Activated T-cell treated with anti-CD3 and anti-CD28 coated beads for 1 hour (primary cell): Measurements from ENCODE around the gene RBM33.
"Not testable (repeated sequence)": the region's sequence is repeated elsewhere in the genome, so short reads cannot be mapped to it uniquely, and the experiment has no call there.

Experiments
- DNase-seq: peaks from one replicate; pipeline ENCODE4 v3.0.0-alpha.2; 2020; ENCODE audit warnings: low read depth

RBM33 gene

DNA sequence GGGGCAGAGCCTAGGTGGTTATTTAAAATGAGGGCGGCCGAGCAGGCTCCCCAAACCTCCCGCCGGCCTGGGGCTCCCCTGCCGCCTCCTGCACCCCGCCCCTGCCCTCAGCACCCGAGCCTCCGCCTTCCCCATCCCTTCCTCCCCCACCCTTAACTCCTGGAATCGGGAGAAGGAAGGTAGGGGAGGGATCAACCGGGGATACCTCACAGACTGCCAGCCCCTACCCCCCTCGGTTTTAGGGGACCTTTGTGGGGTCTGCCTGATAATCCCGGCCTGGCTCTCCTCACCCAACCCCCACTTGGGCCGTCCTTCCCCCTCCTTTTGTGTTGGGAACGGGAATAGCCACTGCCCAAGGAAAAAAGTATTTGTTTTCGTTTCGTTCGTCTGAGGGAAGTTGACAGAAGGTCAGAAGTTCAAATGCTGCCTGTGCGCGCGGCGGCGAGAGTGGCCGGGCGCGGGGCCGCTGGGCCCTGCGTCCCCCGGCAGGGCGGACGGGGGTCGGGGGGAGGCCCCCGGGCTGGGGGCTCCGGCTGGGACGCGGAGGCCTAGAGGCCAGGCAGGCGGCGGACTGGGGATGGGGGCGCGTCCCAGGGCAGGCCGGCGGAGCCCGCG is 165.0 kb downstream of the RBM33 start:
- DNase-seq, result no peak

DNA sequence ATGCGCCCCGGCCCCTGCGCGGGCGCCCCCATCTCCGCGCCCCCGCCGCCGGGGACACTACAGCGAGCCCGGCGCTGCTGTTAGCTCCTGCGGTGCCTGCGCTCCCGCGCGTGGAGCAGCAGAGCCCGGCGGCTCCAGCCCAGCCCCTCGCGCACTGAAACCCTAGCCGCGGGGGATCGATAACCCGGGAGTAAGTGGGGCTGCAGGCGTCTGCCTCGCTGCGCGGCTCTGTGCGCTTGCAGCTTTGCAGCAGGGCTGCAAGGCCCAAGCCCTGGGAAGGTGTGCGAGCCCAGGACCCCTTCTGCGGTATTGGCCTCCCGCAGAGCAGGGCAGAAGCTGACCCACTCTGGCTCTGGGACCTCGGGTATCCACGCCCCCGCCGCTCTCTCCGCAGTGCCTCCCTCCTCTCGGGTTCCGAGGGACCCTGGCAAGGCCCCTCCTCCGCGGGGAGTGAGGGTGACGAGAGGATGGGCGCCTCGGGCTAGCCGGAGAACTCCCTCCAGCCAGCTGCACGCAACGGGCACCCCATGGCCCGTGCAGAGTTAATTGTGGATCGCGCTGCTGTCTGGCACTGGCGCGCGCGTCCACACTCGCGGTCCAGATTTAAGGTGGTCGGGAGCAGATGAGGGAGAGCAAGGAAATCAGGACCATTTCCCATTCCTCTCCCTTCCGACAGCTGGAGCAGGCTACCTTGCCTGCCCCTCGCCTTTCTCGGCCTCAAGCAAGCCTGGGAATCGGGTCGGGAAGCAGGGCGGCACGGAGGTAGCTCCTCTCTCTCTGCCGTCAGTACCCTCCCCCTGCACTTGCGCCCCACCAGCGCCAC is 165.7 kb downstream of the RBM33 start:
- no peak for DNase-seq

DNA sequence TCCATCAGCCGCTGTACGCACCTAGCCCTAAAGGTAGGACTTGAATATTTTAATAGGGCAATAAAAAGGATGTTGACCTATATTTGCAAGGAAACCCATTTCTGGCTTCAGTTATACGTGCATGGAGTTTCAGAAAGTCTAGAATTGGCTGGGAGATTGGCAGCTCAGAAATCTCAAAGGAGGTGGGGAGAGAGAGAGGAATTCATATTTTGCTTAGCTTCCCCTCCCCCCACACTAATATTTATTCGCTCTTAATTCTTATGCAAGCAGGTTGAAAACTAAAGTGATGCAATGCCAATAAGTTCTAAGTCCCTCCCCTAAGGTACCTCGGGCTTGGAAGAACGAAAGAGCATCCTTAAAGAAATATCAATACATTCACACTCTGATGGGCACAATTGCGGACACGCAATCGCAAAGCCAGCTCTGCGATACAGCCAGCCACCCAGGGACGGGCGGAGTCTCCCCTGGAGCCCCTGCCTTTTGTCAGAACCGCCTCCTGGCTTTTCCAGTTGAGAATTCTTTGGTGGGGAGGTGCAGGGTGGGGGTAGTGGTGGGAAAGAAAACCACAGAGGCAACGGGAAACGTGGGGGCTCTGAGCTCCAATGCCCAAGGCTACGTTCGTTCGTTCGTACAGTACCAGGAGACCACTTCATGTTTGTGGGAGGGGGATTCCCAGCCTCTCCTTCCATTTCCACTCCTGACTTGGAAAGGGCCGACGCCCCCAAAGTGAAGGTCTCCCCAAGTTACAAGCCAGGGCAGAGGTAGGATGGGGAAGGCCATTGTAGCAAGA is 166.5 kb downstream of the RBM33 start:
- no peak for DNase-seq

DNA sequence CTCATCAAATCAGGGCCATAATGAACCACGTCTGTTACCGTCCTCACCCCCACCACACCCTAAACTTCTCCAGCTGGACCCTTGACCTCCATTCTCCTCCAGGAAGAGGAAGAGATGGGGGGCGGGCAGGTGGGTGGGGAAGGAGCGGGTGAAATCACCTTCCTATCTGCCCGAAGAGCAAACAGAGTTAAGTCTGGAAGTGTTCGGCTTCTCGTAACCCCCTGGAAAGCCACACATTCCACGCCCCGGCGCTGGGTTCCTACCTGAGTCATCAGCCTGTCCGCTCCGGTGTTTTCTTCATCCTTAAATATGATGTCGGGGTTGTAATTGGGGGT is 167.1 kb downstream of the RBM33 start:
- no peak for DNase-seq

DNA sequence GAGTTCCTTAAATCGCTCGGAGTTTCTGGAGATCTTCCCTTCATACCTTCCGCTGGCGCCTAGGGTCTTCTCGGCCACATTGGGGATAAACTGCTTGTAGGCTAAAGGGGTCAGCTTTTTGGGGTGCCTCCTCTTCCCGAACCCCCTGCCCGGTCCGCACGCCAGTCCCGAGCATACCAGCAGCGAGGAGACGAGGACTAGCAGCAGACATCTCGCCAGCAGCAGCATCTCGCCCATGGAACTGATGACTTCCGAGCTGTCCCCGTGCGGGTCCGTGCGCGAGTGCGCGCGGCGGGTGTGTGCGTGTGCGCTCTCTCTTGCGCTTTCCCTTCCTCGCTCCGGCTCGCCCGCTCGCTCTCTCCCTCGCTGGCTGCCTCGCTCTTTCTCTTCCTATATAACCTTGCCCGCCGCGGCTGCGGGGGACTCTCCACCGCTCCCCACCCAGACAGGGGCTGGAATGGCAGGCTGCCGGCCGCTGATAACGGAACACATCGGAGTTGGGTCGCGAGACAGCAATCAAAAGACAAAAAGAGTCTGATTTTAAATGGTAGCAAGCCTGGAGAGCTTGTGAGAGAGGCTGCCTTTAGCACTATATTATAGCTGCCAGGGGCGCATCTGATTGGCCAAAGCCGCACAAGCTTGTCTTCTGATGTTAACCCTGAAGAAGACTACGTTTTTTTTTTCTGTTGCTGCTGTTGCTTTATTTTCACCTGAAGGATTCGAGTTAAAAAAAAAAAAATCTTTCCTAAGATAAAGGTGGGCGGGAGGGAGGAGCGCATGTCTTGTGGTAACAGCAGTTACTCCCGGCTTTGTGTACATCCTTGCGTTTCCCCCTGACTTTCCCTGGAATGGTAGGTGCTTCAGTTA is 167.7 kb downstream of the RBM33 start, which contains the start of gene SHH:
Gene SHH (minus strand): TSS at position 569 of the 867 bp plus-strand sequence. CDS start 341 bp downstream, at position 228.
- no peak for DNase-seq

DNA sequence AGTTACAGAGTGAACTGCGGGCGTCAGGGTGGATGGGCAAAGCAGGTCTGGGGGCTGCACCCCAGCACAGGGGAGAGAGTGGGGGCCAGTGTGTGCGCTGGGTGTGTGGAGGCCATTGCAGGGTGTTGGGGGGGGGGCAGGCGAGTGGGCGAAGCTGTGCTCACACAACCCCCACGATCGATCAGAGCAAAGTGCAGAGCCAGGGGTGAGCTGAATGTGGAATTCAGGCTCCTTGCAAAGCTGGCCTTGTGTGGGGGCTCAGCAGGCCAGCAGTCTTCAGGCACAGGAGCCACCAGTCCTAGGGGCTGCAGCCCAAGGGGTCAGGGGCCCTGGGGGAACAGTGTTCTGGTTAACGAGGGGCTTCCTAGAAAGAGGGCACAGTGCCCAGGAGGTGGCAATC is 168.7 kb downstream of the RBM33 start:
- DNase-seq, result no peak

DNA sequence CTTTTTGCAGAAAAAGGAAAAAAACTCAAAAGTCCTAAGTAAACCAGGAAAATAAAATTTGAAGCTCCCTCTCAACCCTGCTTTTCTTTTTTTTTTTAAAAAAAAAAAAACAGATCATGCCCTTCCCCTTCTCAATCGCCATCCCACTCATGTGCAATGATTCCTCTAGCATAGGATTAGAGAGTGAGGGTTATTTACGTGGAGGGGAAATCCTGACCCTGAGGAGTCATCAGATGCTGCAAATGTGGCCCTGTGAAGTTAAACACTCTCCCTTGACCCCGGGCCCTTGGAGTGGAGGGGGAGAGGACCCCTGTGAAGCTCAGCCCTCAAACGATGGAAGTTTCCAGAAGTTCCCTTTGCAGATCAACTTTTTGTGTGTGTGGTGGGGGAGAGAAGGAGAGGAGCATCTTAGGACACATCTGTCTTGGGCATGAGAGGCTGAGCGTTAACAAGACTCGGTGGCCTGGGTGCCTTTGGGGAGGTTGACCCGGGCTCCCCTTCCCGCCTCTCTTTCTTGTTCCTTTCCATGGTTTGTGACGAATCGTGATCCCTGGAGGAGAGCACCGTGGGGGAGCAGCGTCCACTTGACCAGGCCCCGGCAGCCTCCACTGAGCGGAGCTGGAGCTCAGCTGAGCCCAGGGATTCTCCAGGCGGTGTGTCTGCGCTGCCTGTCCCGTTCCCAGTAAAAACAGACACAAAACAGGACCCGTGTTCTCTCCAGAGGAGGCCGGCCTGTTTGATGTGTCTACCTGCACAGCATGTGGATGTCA is 169.3 kb downstream of the RBM33 start:
- DNase-seq, result no peak

DNA sequence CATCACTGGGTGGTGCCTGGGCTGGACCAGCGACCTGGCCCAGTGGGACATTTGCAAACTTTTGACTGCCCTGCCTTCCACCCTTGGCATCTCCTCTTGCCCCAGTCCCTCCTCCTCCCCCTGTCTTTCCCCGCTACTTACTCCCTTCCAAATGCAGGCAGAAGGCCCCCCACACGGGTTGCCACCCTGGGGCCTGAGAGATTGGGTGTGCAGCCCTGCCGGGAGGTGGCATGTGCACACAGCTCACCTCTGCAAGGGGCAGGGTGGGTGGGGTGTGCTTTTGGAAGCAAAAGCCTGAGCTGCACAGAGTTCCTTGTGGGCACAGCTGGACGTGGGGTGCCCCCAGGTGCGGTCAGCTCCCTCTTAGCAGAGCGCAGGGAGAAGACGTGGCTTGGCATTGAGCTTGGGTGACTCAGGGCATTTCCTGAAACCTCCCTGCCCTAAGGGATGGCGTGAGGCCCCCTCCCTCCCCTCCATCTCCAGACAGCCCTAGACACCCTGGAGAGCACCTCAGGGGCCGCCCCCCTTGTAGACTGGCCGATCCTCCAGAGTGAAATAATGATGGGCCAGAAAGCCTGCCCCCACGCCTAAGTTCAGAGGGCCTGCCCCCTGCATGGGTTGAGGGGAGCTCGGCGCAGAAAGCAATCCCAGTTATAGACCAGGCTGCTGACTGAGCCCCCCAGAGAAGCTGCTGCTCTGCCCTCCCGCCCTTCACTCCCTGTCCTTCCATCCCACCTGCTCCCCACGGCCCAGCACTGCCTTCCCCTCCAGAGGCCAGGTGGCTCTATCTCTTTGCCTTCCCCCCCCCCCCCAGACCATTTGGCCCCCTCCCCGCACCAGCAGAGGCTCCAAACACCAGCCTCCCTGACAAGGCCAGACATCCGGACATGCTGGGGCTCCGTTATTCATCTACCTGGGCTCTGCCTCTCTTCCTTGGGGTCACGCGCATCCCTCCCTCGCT is 170.1 kb downstream of the RBM33 start:
- no peak for DNase-seq

DNA sequence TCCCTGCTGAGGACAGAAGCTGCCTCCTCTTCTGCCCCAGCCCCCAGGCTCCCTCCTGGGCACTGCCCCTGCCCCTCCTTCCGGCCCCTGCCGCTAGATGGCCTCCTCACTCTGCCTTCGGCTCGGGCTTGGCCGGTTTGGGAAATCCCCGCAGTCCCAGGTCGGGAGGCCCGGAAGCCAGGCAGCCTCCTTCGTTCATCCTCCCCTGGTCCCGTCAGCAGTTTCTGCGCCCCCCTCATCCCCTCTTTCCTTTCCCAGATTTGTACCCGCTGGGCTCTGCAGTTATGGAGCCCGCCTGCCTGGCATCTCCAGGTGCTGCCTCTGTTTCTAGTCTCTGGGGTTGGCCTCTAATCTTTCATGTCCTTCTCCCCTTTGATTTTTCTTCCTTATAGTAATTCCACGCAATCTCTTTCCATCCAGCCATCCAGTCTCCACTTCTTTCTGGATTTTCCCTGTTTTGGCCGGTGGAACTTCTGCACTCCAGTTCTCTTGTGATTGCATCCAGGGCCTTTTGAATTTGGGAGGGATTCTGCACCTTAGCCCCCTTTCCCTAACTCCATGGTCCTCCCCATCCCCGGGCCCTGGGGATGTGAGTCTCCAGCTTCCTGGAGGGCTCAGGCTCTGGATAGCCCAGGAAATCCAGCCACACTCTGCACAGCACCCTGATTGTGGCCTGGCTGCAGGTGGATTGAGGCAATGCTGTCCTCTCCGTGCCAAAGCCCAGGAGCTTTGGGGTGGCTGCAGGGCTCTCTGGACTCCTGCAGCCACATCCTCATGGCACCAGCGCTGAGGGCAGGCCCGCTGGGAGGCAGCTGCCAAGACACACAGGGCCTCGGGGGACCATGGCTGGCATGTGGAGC is 171.1 kb downstream of the RBM33 start:
- DNase-seq, result peak; percentile 40

DNA sequence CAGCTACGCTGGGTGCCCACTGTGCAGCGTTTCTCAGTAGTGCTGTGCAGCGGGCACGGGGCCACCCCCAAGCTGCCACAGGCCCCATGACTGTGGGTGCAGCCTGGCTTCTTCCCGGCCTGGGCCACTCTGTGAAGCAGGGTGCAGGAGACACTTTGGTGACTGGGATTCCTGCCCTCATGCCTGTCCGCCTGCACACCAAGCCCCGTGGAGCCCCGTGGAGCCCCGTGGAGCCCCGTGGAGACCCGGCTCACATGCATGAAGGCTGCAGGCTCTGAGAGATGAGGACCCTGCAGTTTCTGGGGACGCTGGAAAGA is 171.7 kb downstream of the RBM33 start:
- DNase-seq, result no peak

DNA sequence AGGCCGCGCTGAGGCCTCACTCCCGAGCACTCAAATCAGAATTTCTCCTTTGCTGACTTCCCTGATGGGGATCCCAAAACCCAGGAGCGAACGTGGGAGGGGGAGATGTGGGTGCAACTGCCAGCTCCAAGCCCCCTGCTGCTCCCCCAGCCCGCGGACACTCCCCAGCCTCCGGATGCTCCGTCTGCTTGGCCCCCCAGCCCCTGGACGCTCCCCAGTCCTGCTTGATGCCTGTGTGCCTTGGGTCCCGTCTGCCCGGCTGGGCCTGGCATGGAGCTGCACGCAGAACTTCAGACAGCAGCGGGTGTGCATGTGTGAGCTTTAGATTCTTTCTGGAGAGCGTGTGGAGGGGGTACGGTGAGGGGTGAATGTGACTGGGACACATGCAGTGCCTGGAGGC is 172.5 kb downstream of the RBM33 start:
- DNase-seq, result no peak

DNA sequence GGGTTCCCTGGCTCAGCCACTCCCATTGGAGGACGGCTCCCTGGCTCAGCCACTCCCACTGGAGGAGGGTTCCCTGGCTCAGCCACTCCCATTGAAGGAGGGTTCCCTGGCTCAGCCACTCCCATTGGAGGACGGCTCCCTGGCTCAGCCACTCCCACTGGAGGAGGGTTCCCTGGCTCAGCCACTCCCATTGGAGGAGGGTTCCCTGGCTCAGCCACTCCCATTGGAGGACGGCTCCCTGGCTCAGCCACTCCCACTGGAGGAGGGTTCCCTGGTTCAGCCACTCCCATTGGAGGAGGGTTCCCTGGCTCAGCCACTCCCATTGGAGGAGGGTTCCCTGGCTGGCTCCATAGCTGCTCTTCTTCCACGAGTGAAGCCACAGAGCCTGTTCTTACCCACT is 173.1 kb downstream of the RBM33 start:
- DNase-seq, result not testable (repeated sequence)

DNA sequence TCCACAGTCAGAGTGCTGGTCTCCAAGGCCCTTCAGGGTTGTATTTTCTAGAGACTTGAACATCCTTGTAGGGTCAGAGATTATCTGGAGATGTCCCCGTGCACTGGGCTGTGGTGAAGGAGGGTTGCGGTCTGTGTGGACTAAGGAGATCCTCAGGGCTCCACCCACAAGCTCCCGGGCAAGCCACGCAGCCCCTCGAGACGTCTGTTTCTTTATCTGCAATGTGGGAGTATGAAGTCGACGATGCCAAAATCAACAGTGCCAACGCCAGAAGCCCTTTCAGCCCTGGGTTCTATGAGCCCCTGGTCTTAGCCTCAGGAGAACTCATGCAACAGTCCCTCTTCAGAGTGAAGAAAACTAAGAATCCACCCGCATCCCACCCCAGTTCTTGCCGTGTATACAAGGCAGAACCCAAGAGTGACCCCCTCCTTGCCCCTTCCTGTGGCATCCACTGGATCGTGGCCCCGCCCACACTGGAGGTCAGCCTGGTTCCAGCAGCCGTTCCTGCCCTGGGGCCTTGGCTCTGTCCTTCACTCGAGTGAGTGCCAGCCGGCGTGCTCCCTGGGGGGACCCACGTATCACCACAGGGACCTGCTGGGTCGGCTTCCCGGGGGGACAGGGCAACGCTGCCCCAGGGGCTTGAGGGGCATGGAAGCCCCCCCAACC is 173.8 kb downstream of the RBM33 start:
- DNase-seq, result no peak

DNA sequence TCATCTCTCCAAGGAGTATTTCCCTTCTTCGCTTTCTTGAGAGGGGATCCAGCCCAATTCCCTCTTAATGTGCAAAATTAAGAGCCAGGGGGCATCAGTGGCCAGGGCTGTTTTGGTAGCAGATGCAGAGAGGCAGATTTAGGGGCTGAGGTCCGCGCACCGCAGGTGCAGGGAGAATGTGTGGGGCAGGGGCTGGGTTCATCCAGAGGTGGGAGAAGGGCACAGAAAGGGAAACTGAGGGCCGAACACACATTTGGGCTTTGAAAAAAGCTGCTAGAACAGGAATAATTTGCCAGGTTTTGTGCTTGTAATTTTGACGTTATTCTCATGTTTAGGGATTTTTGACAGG is 174.3 kb downstream of the RBM33 start:
- DNase-seq, result no peak

DNA sequence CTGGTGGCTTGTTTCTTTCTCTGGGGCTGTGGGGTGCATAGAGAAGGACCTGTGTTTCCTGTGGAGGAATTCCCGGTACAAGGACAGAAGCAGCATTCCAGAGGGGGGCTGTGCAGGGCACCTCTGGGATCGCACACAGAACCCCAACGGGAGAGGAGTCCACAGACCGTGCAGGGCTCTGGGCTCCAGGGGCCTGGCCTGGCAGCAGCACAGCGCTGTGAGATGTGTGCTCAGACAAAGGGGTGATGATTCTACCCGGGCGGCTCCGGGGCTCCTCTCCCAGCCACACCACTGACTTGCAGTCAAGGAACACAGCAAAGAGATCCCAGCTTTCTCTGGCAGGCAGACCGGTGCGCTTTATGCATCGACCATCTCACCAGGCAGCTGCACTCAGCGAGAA is 174.7 kb downstream of the RBM33 start:
- no peak for DNase-seq

DNA sequence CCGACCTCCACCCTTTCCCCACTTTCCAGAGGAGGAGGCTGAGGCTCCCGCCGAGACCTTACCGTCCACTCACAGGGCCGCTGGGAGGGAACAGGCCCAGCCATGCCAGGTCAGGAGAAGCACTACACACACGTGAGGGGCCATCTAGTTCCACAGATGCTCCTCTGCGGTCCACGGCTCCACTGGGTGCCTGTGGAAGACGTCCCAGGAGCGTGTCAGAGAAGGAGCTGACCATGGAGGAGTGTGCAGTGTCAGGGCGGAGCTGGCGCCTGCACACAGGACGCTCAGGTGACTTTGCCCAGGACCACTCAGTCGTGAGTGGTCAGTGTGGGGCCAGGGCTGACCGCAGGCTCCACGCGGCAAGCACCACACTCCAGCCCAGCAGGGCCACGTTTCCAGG is 175.8 kb downstream of the RBM33 start:
- no peak for DNase-seq

DNA sequence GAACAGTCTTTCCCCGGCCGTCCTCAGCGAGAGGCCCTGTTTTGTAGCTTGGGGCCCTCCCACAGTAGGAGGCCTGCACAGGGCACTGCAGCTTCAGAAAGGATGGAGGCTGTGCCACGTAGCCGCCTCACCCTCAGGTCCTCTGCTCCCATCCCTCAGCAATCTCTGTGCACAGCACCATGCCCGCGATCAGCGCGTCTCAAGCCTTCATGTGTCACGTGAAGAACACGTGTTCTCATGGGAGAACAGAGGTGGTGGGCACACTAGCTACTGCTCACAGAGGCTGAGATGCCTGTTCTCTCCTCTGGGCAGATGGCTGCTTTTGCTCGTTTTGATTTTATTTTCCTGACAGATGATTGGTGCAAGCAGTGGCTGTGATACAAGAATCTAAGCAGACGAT is 176.3 kb downstream of the RBM33 start:
- DNase-seq, result no peak

DNA sequence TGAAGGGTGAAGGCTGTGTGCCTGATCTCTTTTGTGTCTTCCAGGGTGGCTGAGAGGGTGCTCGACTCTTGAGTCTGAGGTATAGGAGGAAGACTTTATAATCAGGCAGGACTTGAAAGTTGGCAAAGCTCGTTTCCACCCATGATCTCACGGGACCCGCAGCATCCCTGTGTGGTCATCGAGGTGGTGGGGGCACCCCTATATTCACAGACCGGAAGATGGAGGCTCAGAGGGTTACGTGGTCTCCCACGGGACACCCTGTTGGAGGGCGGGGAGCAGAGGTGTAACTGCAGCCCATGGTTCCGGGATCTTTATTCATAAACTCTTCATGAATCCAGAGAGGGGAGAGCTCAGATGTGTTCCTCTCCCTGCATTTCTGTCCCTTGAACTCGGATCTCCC is 177.4 kb downstream of the RBM33 start:
- DNase-seq, result no peak
